LoVo (cell line): ENCODE measurements around the gene KIF26A.

Experiments
- DNase-seq: peaks from one replicate; pipeline ENCODE4 v3.0.0-alpha.2; 2016; ENCODE audit warnings: low spot score

The KIF26A gene

GRCh38 chr14:104101086-104101621, 37.2 kb upstream of the KIF26A start:
- DNase-seq: no peak

GRCh38 chr14:104101651-104102281, 36.6 kb upstream of the KIF26A start:
- no peak for DNase-seq

GRCh38 chr14:104102282-104102914, 36.0 kb upstream of the KIF26A start:
- no peak for DNase-seq

GRCh38 chr14:104103061-104103445, 35.3 kb upstream of the KIF26A start:
- DNase-seq: no peak

- DNase-seq: no peak
Measured at GRCh38 chr14:104103446-104104075, 34.8 kb upstream of the KIF26A start.

GRCh38 chr14:104104076-104104901, 34.1 kb upstream of the KIF26A start:
- no peak for DNase-seq

- DNase-seq: no peak
Measured at GRCh38 chr14:104105071-104105821, 33.1 kb upstream of the KIF26A start.

GRCh38 chr14:104105822-104106470, 32.4 kb upstream of the KIF26A start:
- no peak for DNase-seq

- DNase-seq: no peak
Measured at GRCh38 chr14:104106471-104106991, 31.9 kb upstream of the KIF26A start.

- no peak for DNase-seq
Measured at GRCh38 chr14:104107101-104107581, 31.2 kb upstream of the KIF26A start.

- DNase-seq: no peak
Measured at GRCh38 chr14:104107611-104108569, 30.5 kb upstream of the KIF26A start.

GRCh38 chr14:104108570-104109541, 29.5 kb upstream of the KIF26A start:
- no peak for DNase-seq

GRCh38 chr14:104109731-104110361, 28.5 kb upstream of the KIF26A start:
- no peak for DNase-seq

- no peak for DNase-seq
Measured at GRCh38 chr14:104110491-104111209, 27.7 kb upstream of the KIF26A start.

- DNase-seq: no peak
Measured at GRCh38 chr14:104111301-104112112, 26.9 kb upstream of the KIF26A start.

GRCh38 chr14:104112113-104112505, 26.3 kb upstream of the KIF26A start:
- DNase-seq: no peak
